Natural killer cell (primary cell): ENCODE results near the gene BMX. TPM values are rescaled to one million over a fixed set of nuclear protein-coding genes. Genes with fewer than 3 reads are reported as not detected.

Experiments used
- ATAC-seq, 3 donors: fragments of 150-1000 bp in 2 of 3; fragments of 200-7000 bp in 1 of 3; cut with Tn5 transposase; 1 replicate in 1 of 3; 2 replicates in 2 of 3; pipeline ENCODE4 v1.10.0; 2021; ENCODE audit warnings: mild to moderate bottlenecking in 2 of 3, moderate library complexity in 2 of 3
- DNase-seq, 2 donors: peaks; one replicate each; pipeline versions ENCODE4 v3.0.0 to v3.0.0-alpha.2; 2013 to 2021; ENCODE audit warnings: mixed read lengths in 1 of 2
- H3K27ac ChIP-seq: one replicate; pipeline ENCODE4 v1.5.1; 2013; ENCODE audit warnings: mild to moderate bottlenecking, low read length
- H3K27me3 ChIP-seq: one replicate; pipeline ENCODE4 v1.6.1; 2013; ENCODE audit warnings: low read length; ENCODE audit not compliant: control insufficient read depth, insufficient read depth
- H3K36me3 ChIP-seq: one replicate; pipeline ENCODE4 v1.6.1; 2013; ENCODE audit warnings: low read length; ENCODE audit not compliant: control insufficient read depth, insufficient read depth
- H3K4me1 ChIP-seq: one replicate; pipeline ENCODE4 v1.6.1; 2013; ENCODE audit warnings: low read length; ENCODE audit not compliant: control insufficient read depth, insufficient read depth
- H3K4me3 ChIP-seq: one replicate; pipeline ENCODE4 v1.5.1; 2013; ENCODE audit warnings: low read length
- H3K9me3 ChIP-seq: one replicate; pipeline ENCODE4 v1.6.1; 2013; ENCODE audit warnings: low read length; ENCODE audit not compliant: control insufficient read depth, insufficient read depth
- H3K27ac Mint-ChIP-seq, 2 donors: one replicate each; pipeline ENCODE4 v1.8.0; 2022; ENCODE audit warnings: mild to moderate bottlenecking in 2 of 2, mixed read lengths in 2 of 2, moderate library complexity in 1 of 2
- H3K27me3 Mint-ChIP-seq, 2 donors: one replicate each; pipeline ENCODE4 v1.8.0; 2022; ENCODE audit warnings: low read depth in 2 of 2, mixed read lengths in 2 of 2
- H3K36me3 Mint-ChIP-seq: one replicate; pipeline ENCODE4 v1.8.0; 2022; ENCODE audit warnings: mixed read lengths
- H3K4me1 Mint-ChIP-seq, 2 donors: one replicate each; pipeline ENCODE4 v1.8.0; 2022; ENCODE audit warnings: mixed read lengths in 2 of 2
- H3K4me3 Mint-ChIP-seq: one replicate; pipeline ENCODE4 v1.8.0; 2022; ENCODE audit warnings: mild to moderate bottlenecking, moderate library complexity, mixed read lengths
- H3K9me3 Mint-ChIP-seq, 2 donors: one replicate each; pipeline ENCODE4 v1.8.0; 2022; ENCODE audit warnings: mixed read lengths in 2 of 2
- CTCF ChIP-seq: fragments of 200-600 bp; IDR thresholded peaks from one replicate; pipeline ENCODE4 v1.8.0; 2022; ENCODE audit warnings: antibody characterized with exemption
- WGBS: methylation state at CpG from one replicate; pipeline ENCODE4 v1.1.7; 2013; ENCODE audit warnings: missing lambda C conversion rate; ENCODE audit not compliant: insufficient coverage; 5-methylcytosine and 5-hydroxymethylcytosine counted together
- intact Hi-C: fragments of 100-400 bp; cut with micrococcal nuclease; formaldehyde crosslinking; loops from one replicate; pipeline ENCODE4 v1.14.2; 2022
- total RNA-seq, 4 donors: library from RNA; stranded (reverse); fragments of 120-200 nt in 1 of 4; gene quantifications; one replicate each; pipeline versions ENCODE4 v1.2.3 to v1.2.4, GENCODE V29; 2013 to 2022

The BMX gene
- total RNA-seq, 3 donors from 2014 or later (not counting 1 experiment from before 2014, with no cell fraction given): 0.30 TPM; not detected in 2

DNA sequence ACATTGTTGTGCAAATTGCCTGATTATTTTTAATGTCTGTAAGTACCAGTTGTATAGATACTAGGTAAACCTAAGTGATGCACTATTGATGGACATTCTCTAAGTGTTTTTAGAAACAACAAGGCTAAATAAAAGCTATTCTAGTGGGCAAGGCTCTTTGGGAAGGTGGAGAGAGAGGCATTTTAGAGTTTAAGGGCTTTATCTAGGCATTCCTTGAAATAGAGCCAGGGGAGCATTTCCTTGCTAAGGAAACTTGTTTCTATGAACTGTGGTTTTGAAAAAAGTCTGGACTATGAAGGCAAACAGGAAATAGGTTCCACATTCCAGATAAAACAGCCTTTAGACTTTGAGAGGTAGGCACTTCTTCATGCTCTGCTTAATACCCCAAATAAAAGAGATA lies 23.8 kb downstream of the BMX start:
- Mint-ChIP-seq H3K27ac (no peak overlapping the region), H3K4me3 (no peak overlapping the region), H3K27me3 (peaks cover 9 to 34% of the 10 kb centered on the region in 2 donors), H3K9me3 (no peaks in the 10 kb centered on the region), H3K36me3 (no peaks in the 10 kb centered on the region), H3K4me1 (no peaks in the 10 kb centered on the region)
- no peak overlapping the region for H3K4me3 ChIP-seq
- H3K9me3 ChIP-seq: no peaks in the 10 kb centered on the region
- H3K4me1 ChIP-seq: no peaks in the 10 kb centered on the region
- ATAC-seq (no peak), DNase-seq (no peak)
- intact Hi-C loops: no loop called here
- H3K27me3 ChIP-seq: no peaks in the 10 kb centered on the region
- no peak overlapping the region for H3K27ac ChIP-seq
- no peak for TF ChIP-seq CTCF
- no peaks in the 10 kb centered on the region for H3K36me3 ChIP-seq

- Histone ChIP-seq H3K27me3 (no peaks in the 10 kb centered on the region), H3K9me3 (no peaks in the 10 kb centered on the region), H3K4me1 (no peaks in the 10 kb centered on the region), H3K36me3 (no peaks in the 10 kb centered on the region), H3K27ac (no peak overlapping the region), H3K4me3 (no peak overlapping the region)
- intact Hi-C loops: no loop called here
- H3K4me3 Mint-ChIP-seq: no peak overlapping the region
- no peak for ATAC-seq
- no peaks in the 10 kb centered on the region for H3K4me1 Mint-ChIP-seq
- no peak for DNase-seq
- no peaks in the 10 kb centered on the region for H3K36me3 Mint-ChIP-seq
- H3K9me3 Mint-ChIP-seq: no peaks in the 10 kb centered on the region
- WGBS: 91% methylated on average over 3 of the region's 8 CpGs
- no peak overlapping the region for H3K27ac Mint-ChIP-seq
- no peak for TF ChIP-seq CTCF
- peaks cover 9 to 44% of the 10 kb centered on the region in 2 donors for H3K27me3 Mint-ChIP-seq
These were observed 25.2 kb downstream of the BMX start for GRCh38 chrX:15525664-15526416.

- Mint-ChIP-seq H3K27me3 (peaks cover 0 to 45% of the 10 kb centered on the region in 2 donors), H3K27ac (no peak overlapping the region)
These were observed 28.6 kb downstream of the BMX start for GRCh38 chrX:15529165-15529564.

More at GRCh38 chrX:15529165-15529564, 28.6 kb downstream of the BMX start:
- no peaks in the 10 kb centered on the region for H3K9me3 Mint-ChIP-seq
- Histone ChIP-seq H3K27me3 (no peaks in the 10 kb centered on the region), H3K4me3 (no peak overlapping the region), H3K27ac (no peak overlapping the region), H3K36me3 (no peaks in the 10 kb centered on the region), H3K4me1 (no peaks in the 10 kb centered on the region), H3K9me3 (no peaks in the 10 kb centered on the region)
- no peaks in the 10 kb centered on the region for H3K4me1 Mint-ChIP-seq
- no peak overlapping the region for H3K4me3 Mint-ChIP-seq
- ATAC-seq (no peak), DNase-seq (no peak)
- no peak for TF ChIP-seq CTCF
- intact Hi-C loops: no loop called here
- no peaks in the 10 kb centered on the region for H3K36me3 Mint-ChIP-seq
